ENCODE data around the gene TET1. TPM values are rescaled to one million over a fixed set of nuclear protein-coding genes. Genes with fewer than 3 reads are reported as not detected.
A peak's percentile ranks its signal among the peaks of the same experiment; 100 is the strongest.

The TET1 gene
- total and polyA plus RNA-seq, 2 of the 13 experiments (the other 11 are each of a cell fraction or from before 2014, with no cell fraction given), result 6.9 to 7.3 TPM

GRCh38 chr10:68720793-68721672 is 160.9 kb downstream of the TET1 start, which contains the start of gene CCAR1 (continued):
- TF ChIP-seq ZKSCAN5 (CRISPR knock-in tag; IDR thresholded peaks at IDR 0.05) (no peak), TOE1 (CRISPR knock-in tag; IDR thresholded peaks at IDR 0.05) (no peak), CREB1 (IDR thresholded peaks at IDR 0.05) (peak; percentile 75), CREB1 (CRISPR knock-in tag; IDR thresholded peaks at IDR 0.05) (peak; percentile 82), AHR (CRISPR knock-in tag; IDR thresholded peaks at IDR 0.05) (peak; percentile 29; the same call in 1 of the 2 replicates), GABPA (IDR thresholded peaks at IDR 0.05; ENCODE audit: low read depth, low read length) (no peak), GABPA (CRISPR knock-in tag; IDR thresholded peaks at IDR 0.05; ENCODE audit: low read depth) (peak; percentile 51; the same call in 1 of the 2 replicates), NFATC3 (CRISPR knock-in tag; IDR thresholded peaks at IDR 0.05) (no peak), ZNF30 (CRISPR knock-in tag; IDR thresholded peaks at IDR 0.05) (peak; percentile 50; the same call in 1 of the 2 replicates), RFX1 (IDR thresholded peaks at IDR 0.05) (no peak), ZNF790 (CRISPR knock-in tag; IDR thresholded peaks at IDR 0.05; ENCODE audit: borderline replicate concordance) (no peak), ZNF788 (CRISPR knock-in tag; IDR thresholded peaks at IDR 0.05; ENCODE audit: borderline replicate concordance) (peak; percentile 43; the same call in 1 of the 2 replicates), ZNF12 (CRISPR knock-in tag; IDR thresholded peaks at IDR 0.05) (no peak), HNF1B (CRISPR knock-in tag; IDR thresholded peaks at IDR 0.05) (peak; percentile 41; the same call in 1 of the 2 replicates), ZNF232 (CRISPR knock-in tag; IDR thresholded peaks at IDR 0.05; ENCODE audit: borderline replicate concordance) (peak; percentile 49; the same call in 1 of the 2 replicates), AGO2 (optimal IDR thresholded peaks at IDR 0.05; ENCODE audit: low read depth, low read length) (peak; percentile 93), SYNCRIP (IDR thresholded peaks at IDR 0.05; ENCODE audit: insufficient read depth, low read depth, low read length) (no peak), ZNF160 (CRISPR knock-in tag; IDR thresholded peaks at IDR 0.05) (no peak), TCF12 (IDR thresholded peaks at IDR 0.05) (no peak), TCF12 (CRISPR knock-in tag; IDR thresholded peaks at IDR 0.05) (peak; percentile 74; the same call in 1 of the 2 replicates), ARID4A (CRISPR knock-in tag; IDR thresholded peaks at IDR 0.05; ENCODE audit: borderline replicate concordance) (peak; percentile 84), SRF (IDR thresholded peaks at IDR 0.05; ENCODE audit: low read depth, low read length) (no peak)
- TF ChIP-seq, protein P1, sequence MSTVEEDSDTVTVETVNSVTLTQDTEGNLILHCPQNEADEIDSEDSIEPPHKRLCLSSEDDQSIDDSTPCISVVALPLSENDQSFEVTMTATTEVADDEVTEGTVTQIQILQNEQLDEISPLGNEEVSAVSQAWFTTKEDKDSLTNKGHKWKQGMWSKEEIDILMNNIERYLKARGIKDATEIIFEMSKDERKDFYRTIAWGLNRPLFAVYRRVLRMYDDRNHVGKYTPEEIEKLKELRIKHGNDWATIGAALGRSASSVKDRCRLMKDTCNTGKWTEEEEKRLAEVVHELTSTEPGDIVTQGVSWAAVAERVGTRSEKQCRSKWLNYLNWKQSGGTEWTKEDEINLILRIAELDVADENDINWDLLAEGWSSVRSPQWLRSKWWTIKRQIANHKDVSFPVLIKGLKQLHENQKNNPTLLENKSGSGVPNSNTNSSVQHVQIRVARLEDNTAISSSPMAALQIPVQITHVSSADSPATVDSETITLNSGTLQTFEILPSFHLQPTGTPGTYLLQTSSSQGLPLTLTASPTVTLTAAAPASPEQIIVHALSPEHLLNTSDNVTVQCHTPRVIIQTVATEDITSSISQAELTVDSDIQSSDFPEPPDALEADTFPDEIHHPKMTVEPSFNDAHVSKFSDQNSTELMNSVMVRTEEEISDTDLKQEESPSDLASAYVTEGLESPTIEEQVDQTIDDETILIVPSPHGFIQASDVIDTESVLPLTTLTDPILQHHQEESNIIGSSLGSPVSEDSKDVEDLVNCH (CRISPR knock-in tag; IDR thresholded peaks at IDR 0.05), result no peak

Measured in HepG2 (cell line).